ENCODE results near the gene SERPINI1.

SERPINI1 gene

DNA sequence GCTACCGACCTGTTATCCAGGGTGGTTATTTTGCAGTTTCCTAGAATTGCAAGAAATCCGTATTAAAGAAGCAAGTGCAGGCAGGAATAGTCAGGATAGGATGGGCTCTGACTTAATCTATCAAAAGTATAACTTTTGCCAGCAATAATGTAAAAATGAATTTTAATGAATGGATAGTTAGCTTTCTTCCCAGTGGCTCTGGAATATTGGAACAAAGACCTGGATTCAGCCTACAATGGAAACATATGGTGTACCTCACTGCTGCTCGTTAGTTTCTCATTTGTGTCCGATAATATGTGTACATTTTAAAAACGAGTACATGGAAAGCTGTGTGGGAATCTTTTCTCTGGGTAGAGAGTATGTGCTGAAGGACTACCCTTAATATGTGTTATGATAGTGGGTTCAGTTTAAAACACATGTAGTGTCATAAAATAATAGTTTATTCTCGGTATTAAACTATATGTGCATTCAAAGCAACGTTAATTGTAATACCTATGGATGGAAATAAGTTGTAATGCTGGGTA is 805 bp downstream of the SERPINI1 start:
- Histone ChIP-seq H3K36me3 (ENCODE audit: insufficient read depth, low read length) (no peaks in the 10 kb centered on the region), H3K9me3 (ENCODE audit: low read length) (no peaks in the 10 kb centered on the region), H3K27me3 (ENCODE audit: control insufficient read depth in 1 of 2, insufficient read depth in 2 of 2, low read length in 2 of 2) (no peaks in the 10 kb centered on the region), H3K4me3 (ENCODE audit: low read depth in 1 of 2, low read length in 2 of 2) (peak overlapping the region in 1 of 2 donors; percentile 93), H3K27ac (ENCODE audit: low read depth, low read length) (no peak overlapping the region), H3K9ac (ENCODE audit: low read length) (no peak overlapping the region), H3K4me1 (ENCODE audit: insufficient read depth, low read length) (peaks cover 26% of the 10 kb centered on the region)

DNA sequence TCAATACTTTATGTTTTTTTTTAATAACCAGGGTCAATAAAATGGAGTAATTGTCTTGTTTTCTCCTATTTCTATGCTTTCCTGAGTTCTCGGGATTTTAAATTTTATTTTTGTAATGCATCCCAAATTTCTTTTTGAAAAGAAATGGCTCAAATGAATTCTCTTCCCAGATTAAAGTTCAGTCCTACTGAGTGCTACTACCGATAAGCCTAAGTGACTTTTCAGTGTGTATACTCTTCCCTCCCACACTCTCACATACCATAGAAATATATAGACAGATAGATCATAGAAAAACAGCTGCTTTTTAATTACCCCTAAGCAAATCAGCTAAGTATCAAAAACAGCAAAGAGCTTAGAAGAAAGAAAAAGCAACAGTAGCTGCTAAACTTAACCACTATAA is 1.5 kb downstream of the SERPINI1 start:
- Histone ChIP-seq H3K4me3 (ENCODE audit: low read depth in 1 of 2, low read length in 2 of 2) (no peak overlapping the region), H3K36me3 (ENCODE audit: insufficient read depth, low read length) (no peaks in the 10 kb centered on the region), H3K27ac (ENCODE audit: low read depth, low read length) (no peak overlapping the region), H3K9me3 (ENCODE audit: low read length) (no peaks in the 10 kb centered on the region), H3K27me3 (ENCODE audit: control insufficient read depth in 1 of 2, insufficient read depth in 2 of 2, low read length in 2 of 2) (no peaks in the 10 kb centered on the region), H3K9ac (ENCODE audit: low read length) (no peak overlapping the region), H3K4me1 (ENCODE audit: insufficient read depth, low read length) (peaks cover 26% of the 10 kb centered on the region)

DNA sequence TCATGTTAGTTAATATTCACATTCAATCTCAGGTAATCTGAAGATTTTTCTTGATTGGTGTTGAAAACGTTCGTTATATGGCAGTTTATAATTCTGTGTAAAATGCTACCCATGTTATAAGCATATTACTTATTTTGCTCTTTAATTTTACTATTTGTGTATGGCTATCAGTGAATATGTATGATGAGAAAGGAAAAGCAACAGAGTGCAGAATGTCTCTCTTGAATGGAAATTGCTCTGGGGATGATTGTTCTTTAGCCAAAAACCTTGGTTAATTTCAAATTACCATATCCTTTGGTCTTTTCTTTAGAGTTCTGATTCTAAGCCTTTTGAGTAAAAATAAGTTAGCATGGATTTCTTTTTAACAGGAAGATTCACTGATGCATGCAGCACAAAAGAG is 2.5 kb downstream of the SERPINI1 start:
- Histone ChIP-seq H3K4me1 (ENCODE audit: insufficient read depth, low read length) (peaks cover 16% of the 10 kb centered on the region), H3K4me3 (ENCODE audit: low read depth in 1 of 2, low read length in 2 of 2) (no peak overlapping the region), H3K36me3 (ENCODE audit: insufficient read depth, low read length) (no peaks in the 10 kb centered on the region), H3K27ac (ENCODE audit: low read depth, low read length) (no peak overlapping the region), H3K27me3 (ENCODE audit: control insufficient read depth in 1 of 2, insufficient read depth in 2 of 2, low read length in 2 of 2) (no peaks in the 10 kb centered on the region), H3K9ac (ENCODE audit: low read length) (no peak overlapping the region), H3K9me3 (ENCODE audit: low read length) (no peaks in the 10 kb centered on the region)

DNA sequence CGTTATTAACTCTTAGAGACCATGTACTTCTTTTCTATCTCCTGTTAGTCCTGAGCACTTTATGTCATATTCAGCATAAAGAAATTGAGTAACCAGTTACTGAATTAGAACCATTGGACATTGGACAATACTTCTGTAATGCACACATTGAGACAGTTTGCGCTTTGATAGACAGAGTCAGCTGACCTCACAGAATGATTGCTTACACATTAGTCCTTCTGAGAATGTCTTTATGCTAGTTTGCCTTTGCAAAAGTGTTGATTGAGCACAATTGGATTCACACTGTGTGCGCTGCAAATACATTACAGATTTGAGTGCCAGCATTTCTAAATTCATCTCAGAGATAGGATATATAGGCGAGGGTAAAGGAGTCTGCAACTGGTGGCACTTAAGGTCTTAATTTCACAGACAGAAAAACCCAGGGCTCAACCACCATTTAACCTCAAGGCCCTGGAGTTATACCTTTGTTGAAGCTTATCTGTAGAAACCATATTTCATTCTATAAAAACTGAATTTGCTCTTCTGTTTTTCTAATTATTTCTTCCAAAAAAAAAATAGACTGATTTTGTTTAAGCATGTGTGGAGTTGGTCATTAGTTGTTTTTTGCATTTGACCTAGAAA is 3.8 kb downstream of the SERPINI1 start:
- Histone ChIP-seq H3K9me3 (ENCODE audit: low read length) (no peaks in the 10 kb centered on the region), H3K4me3 (ENCODE audit: low read depth in 1 of 2, low read length in 2 of 2) (no peak overlapping the region), H3K9ac (ENCODE audit: low read length) (no peak overlapping the region), H3K4me1 (ENCODE audit: insufficient read depth, low read length) (peaks cover 6% of the 10 kb centered on the region), H3K27me3 (ENCODE audit: control insufficient read depth in 1 of 2, insufficient read depth in 2 of 2, low read length in 2 of 2) (no peaks in the 10 kb centered on the region), H3K36me3 (ENCODE audit: insufficient read depth, low read length) (no peaks in the 10 kb centered on the region), H3K27ac (ENCODE audit: low read depth, low read length) (no peak overlapping the region)

DNA sequence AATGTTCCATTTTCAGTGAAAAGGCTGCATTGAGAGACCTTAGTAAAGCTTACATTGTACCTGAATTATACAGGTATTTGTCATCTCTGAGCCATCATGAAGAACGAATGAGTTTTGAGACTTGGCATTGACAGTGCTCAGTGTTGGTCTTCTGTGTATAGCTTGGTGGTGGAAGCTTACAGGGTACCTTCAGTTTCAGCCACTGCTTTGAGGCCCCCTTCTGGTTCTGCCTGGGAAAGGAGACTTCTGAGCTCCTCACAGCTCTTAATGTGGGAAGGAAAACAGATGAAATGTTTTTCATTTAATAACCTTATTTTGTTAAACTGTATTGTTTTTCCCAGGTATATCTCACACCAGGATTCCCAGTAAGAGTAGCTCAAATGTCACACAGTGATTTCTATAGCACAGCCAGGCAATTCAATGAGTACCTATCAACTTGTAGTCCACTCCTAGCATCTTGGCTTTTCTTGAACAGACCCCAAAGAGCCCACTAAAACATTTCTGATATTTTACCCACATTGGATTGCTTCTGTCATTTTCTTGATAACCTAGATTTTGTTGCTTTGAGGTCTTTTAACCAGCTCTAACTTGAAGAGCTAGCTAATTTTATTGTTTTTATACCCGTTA is 5.6 kb downstream of the SERPINI1 start:
- H3K36me3 ChIP-seq (ENCODE audit: insufficient read depth, low read length) = no peaks in the 10 kb centered on the region
- no peak overlapping the region for H3K9ac ChIP-seq (ENCODE audit: low read length)
- H3K27me3 ChIP-seq (ENCODE audit: control insufficient read depth in 1 of 2, insufficient read depth in 2 of 2, low read length in 2 of 2) = no peaks in the 10 kb centered on the region
- no peak overlapping the region for H3K4me3 ChIP-seq (ENCODE audit: low read depth in 1 of 2, low read length in 2 of 2)
- H3K9me3 ChIP-seq (ENCODE audit: low read length) = no peaks in the 10 kb centered on the region
- peaks cover 4% of the 10 kb centered on the region for H3K4me1 ChIP-seq (ENCODE audit: insufficient read depth, low read length)
- H3K27ac ChIP-seq (ENCODE audit: low read depth, low read length) = no peak overlapping the region

DNA sequence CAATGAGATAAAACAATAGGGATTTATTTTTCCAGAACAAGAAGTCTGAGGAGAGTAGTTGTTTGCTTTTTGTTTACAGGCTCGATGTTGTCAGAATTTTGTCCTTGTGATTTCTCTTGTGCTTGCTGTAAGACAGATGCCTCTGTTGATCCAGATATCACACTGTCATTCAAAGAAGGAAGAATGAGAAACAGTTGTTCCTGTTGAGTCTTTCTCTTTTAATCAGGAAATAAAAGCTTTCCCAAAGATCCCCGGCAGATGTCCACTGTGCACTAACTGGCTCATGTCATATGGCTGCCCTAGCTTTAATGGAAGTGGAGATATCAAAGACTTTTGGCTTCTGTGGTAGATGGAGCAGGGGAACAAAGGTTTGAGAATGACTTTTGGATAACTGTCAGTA is 6.8 kb downstream of the SERPINI1 start:
- H3K36me3 ChIP-seq (ENCODE audit: insufficient read depth, low read length) = no peaks in the 10 kb centered on the region
- H3K9me3 ChIP-seq (ENCODE audit: low read length) = no peaks in the 10 kb centered on the region
- no peak overlapping the region for H3K27ac ChIP-seq (ENCODE audit: low read depth, low read length)
- no peak overlapping the region for H3K9ac ChIP-seq (ENCODE audit: low read length)
- no peak overlapping the region for H3K4me3 ChIP-seq (ENCODE audit: low read depth in 1 of 2, low read length in 2 of 2)
- no peaks in the 10 kb centered on the region for H3K27me3 ChIP-seq (ENCODE audit: control insufficient read depth in 1 of 2, insufficient read depth in 2 of 2, low read length in 2 of 2)
- no peaks in the 10 kb centered on the region for H3K4me1 ChIP-seq (ENCODE audit: insufficient read depth, low read length)

DNA sequence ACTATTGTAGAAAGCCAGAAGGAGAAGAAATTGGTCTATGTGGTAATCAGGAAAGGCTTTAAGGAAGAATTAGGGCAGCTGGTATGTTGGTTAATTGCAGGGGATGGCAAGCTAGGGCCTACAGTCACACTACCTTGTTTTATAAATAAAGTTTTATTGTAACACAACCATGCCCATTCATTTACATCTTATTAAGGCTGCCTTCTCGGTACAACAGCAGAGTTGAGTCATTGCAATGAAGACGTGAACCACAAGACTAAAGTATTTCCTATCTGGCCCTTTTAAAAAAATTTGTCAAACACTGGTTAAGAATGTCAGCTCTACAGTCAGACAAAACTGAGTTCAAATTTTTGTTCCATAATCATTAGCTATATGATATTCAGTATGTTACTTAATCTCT is 8.3 kb downstream of the SERPINI1 start:
- Histone ChIP-seq H3K27ac (ENCODE audit: low read depth, low read length) (no peak overlapping the region), H3K4me1 (ENCODE audit: insufficient read depth, low read length) (no peaks in the 10 kb centered on the region), H3K9me3 (ENCODE audit: low read length) (no peaks in the 10 kb centered on the region), H3K36me3 (ENCODE audit: insufficient read depth, low read length) (no peaks in the 10 kb centered on the region), H3K9ac (ENCODE audit: low read length) (no peak overlapping the region), H3K4me3 (ENCODE audit: low read depth in 1 of 2, low read length in 2 of 2) (no peak overlapping the region), H3K27me3 (ENCODE audit: control insufficient read depth in 1 of 2, insufficient read depth in 2 of 2, low read length in 2 of 2) (no peaks in the 10 kb centered on the region)

DNA sequence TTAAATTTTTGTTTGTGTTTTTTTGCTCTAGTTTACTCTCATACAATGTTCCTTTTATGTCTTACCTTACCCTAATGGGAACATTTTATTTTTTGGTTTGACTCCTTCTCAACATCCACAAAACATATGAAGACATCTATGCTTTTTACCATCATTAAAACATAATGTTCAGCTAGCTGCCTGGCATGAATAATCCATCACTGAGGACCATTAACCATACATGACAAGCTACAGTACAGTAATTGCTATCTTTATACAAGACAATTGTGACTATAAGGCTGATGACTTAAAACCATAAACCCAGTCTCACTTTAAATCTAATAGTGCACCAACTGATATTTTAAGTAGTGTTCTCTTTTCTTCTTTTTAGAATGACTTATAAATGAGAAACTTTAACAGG is 13.7 kb downstream of the SERPINI1 start:
- no peaks in the 10 kb centered on the region for H3K4me1 ChIP-seq (ENCODE audit: insufficient read depth, low read length)

DNA sequence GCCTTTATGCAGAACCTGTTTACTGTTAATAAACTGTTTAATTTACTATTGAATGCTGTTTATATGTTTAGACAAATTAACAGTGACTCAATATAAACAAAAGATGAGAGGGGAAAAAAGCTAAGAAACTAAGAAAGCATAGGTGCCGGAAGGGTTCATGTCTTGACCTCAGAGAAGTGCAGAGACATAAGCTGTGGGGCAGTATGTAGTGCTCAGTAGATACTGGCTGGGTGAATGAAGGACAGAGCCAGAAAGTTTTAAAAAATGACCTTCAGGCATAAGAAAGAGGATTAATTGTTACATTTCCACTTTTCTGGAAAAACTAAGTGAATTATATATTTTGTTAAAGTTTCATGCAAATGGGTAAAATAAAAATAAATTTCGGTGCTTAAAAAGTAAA is 14.2 kb downstream of the SERPINI1 start:
- H3K27me3 ChIP-seq (ENCODE audit: control insufficient read depth in 1 of 2, insufficient read depth in 2 of 2, low read length in 2 of 2) = no peaks in the 10 kb centered on the region
- H3K9me3 ChIP-seq (ENCODE audit: low read length) = no peaks in the 10 kb centered on the region
- H3K9ac ChIP-seq (ENCODE audit: low read length) = no peak overlapping the region
- H3K4me3 ChIP-seq (ENCODE audit: low read depth in 1 of 2, low read length in 2 of 2) = no peak overlapping the region
- H3K27ac ChIP-seq (ENCODE audit: low read depth, low read length) = no peak overlapping the region
- H3K4me1 ChIP-seq (ENCODE audit: insufficient read depth, low read length) = no peaks in the 10 kb centered on the region
- H3K36me3 ChIP-seq (ENCODE audit: insufficient read depth, low read length) = no peaks in the 10 kb centered on the region

More for the DNA sequence above, 13.7 kb downstream of the SERPINI1 start:
- H3K27me3 ChIP-seq (ENCODE audit: control insufficient read depth in 1 of 2, insufficient read depth in 2 of 2, low read length in 2 of 2) = no peaks in the 10 kb centered on the region
- H3K4me3 ChIP-seq (ENCODE audit: low read depth in 1 of 2, low read length in 2 of 2) = no peak overlapping the region
- H3K9ac ChIP-seq (ENCODE audit: low read length) = no peak overlapping the region
- no peaks in the 10 kb centered on the region for H3K9me3 ChIP-seq (ENCODE audit: low read length)
- H3K27ac ChIP-seq (ENCODE audit: low read depth, low read length) = no peak overlapping the region
- H3K36me3 ChIP-seq (ENCODE audit: insufficient read depth, low read length) = no peaks in the 10 kb centered on the region

DNA sequence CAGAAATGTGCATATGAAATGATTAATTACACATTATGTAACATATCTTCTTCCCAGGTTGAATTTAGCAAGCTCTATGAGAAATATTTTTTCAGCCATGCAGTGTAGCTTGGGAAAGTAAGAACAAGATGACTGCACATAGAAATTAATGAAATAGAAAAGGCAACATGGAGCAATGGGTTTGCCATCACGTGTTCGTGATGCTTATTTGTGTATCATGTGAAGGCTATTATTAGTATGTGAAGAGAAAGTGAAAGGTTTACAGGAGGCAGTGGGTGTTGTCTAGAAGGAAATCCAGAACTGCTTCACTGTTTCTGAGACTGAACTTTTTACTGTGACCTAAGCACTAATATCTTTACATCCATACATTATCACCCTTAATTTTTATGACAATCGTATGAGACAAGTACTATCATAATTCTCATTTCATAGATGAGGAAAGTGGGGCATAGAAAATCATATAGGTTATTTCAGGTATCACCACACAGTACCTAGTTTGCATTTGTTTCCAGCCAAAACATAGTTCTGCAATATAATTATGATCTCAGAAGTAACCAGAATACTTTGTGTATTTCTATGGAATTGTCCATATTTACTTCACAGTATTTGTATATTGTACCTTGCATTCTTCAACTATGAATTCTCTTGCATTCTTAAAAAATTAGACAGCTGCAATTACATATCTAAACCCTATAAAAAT is 14.9 kb downstream of the SERPINI1 start:
- Histone ChIP-seq H3K36me3 (ENCODE audit: insufficient read depth, low read length) (no peaks in the 10 kb centered on the region), H3K4me1 (ENCODE audit: insufficient read depth, low read length) (no peaks in the 10 kb centered on the region), H3K9me3 (ENCODE audit: low read length) (no peaks in the 10 kb centered on the region), H3K27ac (ENCODE audit: low read depth, low read length) (no peak overlapping the region), H3K27me3 (ENCODE audit: control insufficient read depth in 1 of 2, insufficient read depth in 2 of 2, low read length in 2 of 2) (no peaks in the 10 kb centered on the region), H3K9ac (ENCODE audit: low read length) (no peak overlapping the region), H3K4me3 (ENCODE audit: low read depth in 1 of 2, low read length in 2 of 2) (no peak overlapping the region)

DNA sequence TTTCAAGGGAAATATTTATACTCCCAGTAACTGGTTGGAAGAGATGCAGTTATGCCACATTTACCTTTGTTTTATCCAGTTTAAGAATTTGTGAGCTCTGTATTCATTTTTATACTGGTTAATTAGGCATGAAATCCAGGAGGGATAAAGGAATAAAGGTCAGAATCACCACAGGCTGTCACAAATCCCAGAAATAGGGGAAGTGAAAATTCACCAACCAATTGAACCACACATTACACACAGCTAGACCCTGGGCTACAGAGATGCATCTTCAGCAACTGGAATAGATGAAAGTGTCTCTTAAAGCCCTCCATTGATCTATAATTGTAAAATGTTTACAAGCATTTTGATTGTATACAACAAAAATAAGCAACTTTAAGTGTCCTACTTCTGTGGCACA is 18.5 kb downstream of the SERPINI1 start:
- no peaks in the 10 kb centered on the region for H3K36me3 ChIP-seq (ENCODE audit: insufficient read depth, low read length)
- no peaks in the 10 kb centered on the region for H3K4me1 ChIP-seq (ENCODE audit: insufficient read depth, low read length)
- no peaks in the 10 kb centered on the region for H3K9me3 ChIP-seq (ENCODE audit: low read length)
- H3K4me3 ChIP-seq (ENCODE audit: low read depth in 1 of 2, low read length in 2 of 2) = no peak overlapping the region
- H3K27me3 ChIP-seq (ENCODE audit: control insufficient read depth in 1 of 2, insufficient read depth in 2 of 2, low read length in 2 of 2) = no peaks in the 10 kb centered on the region
- H3K9ac ChIP-seq (ENCODE audit: low read length) = no peak overlapping the region
- no peak overlapping the region for H3K27ac ChIP-seq (ENCODE audit: low read depth, low read length)
